ENCODE data around the gene MAPK13.

DNA sequence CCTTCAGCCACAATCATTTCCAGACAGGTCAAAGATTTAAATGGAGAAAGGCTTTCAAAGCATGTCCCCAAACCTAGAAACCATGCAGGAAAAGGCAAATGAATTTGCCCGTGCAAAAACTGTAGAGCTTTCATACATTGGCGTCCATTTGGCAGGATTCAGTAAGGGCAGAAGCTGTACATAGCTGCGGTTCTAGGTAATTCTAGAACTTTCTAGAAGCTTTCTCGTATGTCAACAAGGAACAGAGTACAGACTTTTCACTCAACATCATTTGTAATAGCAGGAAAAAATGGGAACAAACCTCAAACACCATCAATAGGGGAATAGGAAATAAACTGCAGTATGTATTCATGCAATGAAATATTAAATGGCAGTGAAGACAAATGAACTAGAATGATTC lies 11.1 kb upstream of the MAPK13 start:
- no peak for TF ChIP-seq POLR2A (IDR thresholded peaks at IDR 0.05; ENCODE audit: low read depth, low read length)
- TF ChIP-seq POLR2AphosphoS5 (IDR thresholded peaks at IDR 0.05; ENCODE audit: low read depth, low read length): no peak
- TF ChIP-seq TAF1 (IDR thresholded peaks at IDR 0.05; ENCODE audit: borderline replicate concordance, low read depth, low read length): no peak

All from GM12892 (cell line).